GM19023 (cell line): ENCODE data around the gene MS4A1.
"Not testable (repeated sequence)": the region's sequence is repeated elsewhere in the genome, so short reads cannot be mapped to it uniquely, and the experiment has no call there.

Experiments used
- ATAC-seq: cut with Tn5 transposase; IDR thresholded peaks from one replicate; pipeline ENCODE4 v1.9.1; 2021; ENCODE audit warnings: mild to moderate bottlenecking, moderate library complexity; ENCODE audit not compliant: unreplicated experiment

Gene MS4A1

GRCh38 chr11:60502221-60502775 lies 46.7 kb downstream of the MS4A1 start:
- ATAC-seq = no peak

- no peak for ATAC-seq
Measured at GRCh38 chr11:60504219-60504905, 48.7 kb downstream of the MS4A1 start.

GRCh38 chr11:60509609-60510008 lies 54.0 kb downstream of the MS4A1 start:
- not testable (repeated sequence) for ATAC-seq

- not testable (repeated sequence) for ATAC-seq
Measured at GRCh38 chr11:60510209-60510608, 54.6 kb downstream of the MS4A1 start.

GRCh38 chr11:60511393-60511792 lies 55.7 kb downstream of the MS4A1 start:
- no peak for ATAC-seq

GRCh38 chr11:60512651-60513225 lies 57.1 kb downstream of the MS4A1 start:
- ATAC-seq = no peak

- no peak for ATAC-seq
Measured at GRCh38 chr11:60513496-60514460, 58.1 kb downstream of the MS4A1 start.

- no peak for ATAC-seq
Measured at GRCh38 chr11:60515144-60515855, 59.7 kb downstream of the MS4A1 start, which contains the start of gene MS4A13. MS4A13 (plus strand) TSS chr11:60515392; CDS start chr11:60518084, 2,692 bp downstream.
